Measurements from ENCODE around the gene BDH1. TPM values are rescaled to one million over a fixed set of nuclear protein-coding genes. Genes with fewer than 3 reads are reported as not detected.

The BDH1 gene
- total RNA-seq, 1 donor from 2014 or later = 40.9 TPM

DNA sequence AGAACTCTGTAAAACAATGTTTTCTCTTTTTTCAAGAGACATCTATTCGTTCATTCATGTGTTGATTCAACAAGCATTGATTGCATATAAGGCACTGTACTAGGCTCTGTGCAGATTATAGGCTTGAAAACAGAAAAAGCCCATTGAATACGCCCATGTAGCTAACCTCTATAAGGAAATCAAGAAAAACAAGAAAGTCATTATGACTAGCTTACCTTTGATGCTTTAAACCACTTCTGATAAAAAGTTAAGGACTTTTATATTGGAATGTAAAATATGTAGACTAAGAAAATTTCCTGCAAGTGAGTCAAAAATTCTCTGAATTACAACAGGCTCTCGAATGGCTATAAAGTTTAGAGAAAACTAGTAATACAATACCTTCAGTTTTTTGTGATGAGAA is 92.5 kb downstream of the BDH1 start:
- ATAC-seq (ENCODE audit: low read depth) = no peak
- Mint-ChIP-seq H3K27ac (no peak overlapping the region), H3K27me3 (peaks cover 18% of the 10 kb centered on the region), H3K36me3 (ENCODE audit: low read depth) (no peaks in the 10 kb centered on the region), H3K9me3 (no peaks in the 10 kb centered on the region), H3K4me1 (no peaks in the 10 kb centered on the region), H3K4me3 (no peak overlapping the region)
- intact Hi-C loops (cut with micrococcal nuclease) = no loop called here
- TF ChIP-seq, protein P1, sequence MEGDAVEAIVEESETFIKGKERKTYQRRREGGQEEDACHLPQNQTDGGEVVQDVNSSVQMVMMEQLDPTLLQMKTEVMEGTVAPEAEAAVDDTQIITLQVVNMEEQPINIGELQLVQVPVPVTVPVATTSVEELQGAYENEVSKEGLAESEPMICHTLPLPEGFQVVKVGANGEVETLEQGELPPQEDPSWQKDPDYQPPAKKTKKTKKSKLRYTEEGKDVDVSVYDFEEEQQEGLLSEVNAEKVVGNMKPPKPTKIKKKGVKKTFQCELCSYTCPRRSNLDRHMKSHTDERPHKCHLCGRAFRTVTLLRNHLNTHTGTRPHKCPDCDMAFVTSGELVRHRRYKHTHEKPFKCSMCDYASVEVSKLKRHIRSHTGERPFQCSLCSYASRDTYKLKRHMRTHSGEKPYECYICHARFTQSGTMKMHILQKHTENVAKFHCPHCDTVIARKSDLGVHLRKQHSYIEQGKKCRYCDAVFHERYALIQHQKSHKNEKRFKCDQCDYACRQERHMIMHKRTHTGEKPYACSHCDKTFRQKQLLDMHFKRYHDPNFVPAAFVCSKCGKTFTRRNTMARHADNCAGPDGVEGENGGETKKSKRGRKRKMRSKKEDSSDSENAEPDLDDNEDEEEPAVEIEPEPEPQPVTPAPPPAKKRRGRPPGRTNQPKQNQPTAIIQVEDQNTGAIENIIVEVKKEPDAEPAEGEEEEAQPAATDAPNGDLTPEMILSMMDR (IDR thresholded peaks at IDR 0.05) = no peak
- ChIA-PET POLR2A (interaction anchor here (0.7 kb wide), 1 partner anchor 9 kb away, joined by 3 read pairs; no protein-coding TSS in a partner anchor), CTCF (no interaction called here)
- DNase-seq = no peak

DNA sequence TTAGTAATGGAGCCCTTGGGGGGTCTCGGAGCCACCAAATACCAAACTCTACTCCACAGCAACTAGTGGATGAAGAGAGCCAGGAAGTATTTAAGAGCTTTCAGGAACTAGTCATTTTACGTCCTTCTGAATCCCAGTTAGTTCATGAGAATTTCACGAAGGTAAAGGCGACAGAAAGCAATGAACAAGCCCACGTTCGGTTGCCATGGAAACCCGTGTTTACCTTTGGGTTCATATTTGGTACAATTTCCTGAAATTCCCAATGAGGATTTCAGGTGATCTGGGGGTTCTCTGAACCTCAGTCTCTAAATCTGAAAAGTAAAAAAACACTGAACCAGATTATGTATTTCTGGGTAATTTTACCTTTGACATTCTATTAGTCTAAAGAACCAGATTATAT is 93.0 kb downstream of the BDH1 start:
- ChIA-PET POLR2A (no interaction called here), CTCF (no interaction called here)
- ATAC-seq (ENCODE audit: low read depth) (no peak), DNase-seq (no peak)
- Mint-ChIP-seq H3K36me3 (ENCODE audit: low read depth) (no peaks in the 10 kb centered on the region), H3K27me3 (peaks cover 14% of the 10 kb centered on the region), H3K4me1 (no peaks in the 10 kb centered on the region), H3K27ac (no peak overlapping the region), H3K9me3 (no peaks in the 10 kb centered on the region), H3K4me3 (no peak overlapping the region)
- TF ChIP-seq, protein P1 (IDR thresholded peaks at IDR 0.05) = no peak
- intact Hi-C loops (cut with micrococcal nuclease) = no loop called here

DNA sequence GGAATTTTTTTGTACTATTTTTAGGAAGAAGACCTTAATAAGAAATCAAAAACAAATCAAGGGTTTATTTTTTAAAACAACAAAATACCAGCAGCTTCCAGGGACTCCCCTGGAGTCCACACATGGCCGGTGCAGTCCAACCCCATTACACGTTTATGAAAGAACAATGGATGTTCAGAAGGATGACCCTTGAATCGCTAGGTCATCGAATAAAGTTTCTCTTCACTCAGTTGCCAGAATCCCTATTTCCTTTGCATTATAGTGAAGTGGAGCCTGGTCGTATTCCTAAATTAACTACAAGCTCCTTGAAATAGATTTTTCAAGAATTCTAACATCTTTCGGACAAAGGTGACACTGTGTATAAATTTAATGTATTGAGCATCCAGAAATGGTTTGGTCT is 95.1 kb downstream of the BDH1 start:
- Mint-ChIP-seq H3K4me1 (peaks cover 11% of the 10 kb centered on the region), H3K27ac (no peak overlapping the region), H3K4me3 (no peak overlapping the region), H3K36me3 (ENCODE audit: low read depth) (peaks cover 4% of the 10 kb centered on the region), H3K9me3 (no peaks in the 10 kb centered on the region), H3K27me3 (peaks cover 10% of the 10 kb centered on the region)
- ChIA-PET CTCF (no interaction called here), POLR2A (no interaction called here)
- TF ChIP-seq, protein P1 (IDR thresholded peaks at IDR 0.05) = no peak
- intact Hi-C loops (cut with micrococcal nuclease) = no loop called here
- ATAC-seq (ENCODE audit: low read depth) = no peak
- no peak for DNase-seq

DNA sequence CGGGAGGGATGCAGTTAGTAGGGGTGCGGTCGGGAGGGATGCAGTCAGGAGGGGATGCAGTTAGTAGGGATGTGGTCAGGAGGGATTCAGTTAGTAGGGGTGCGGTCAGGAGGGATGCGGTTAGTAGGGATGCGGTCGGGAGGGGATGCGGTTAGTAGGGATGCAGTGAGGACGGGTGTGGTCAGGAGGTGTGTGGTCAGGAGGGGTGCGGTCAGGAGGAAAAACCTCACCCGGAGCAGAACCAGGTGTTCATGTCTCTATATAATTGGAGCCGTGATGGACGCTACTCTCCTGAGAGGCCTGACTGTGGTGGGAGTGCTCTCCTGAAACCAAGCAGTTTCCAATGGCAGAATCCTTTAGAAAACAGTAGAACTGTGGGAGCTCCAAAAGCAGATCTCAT is 95.8 kb downstream of the BDH1 start:
- H3K4me3 Mint-ChIP-seq = no peak overlapping the region
- DNase-seq (no peak), ATAC-seq (ENCODE audit: low read depth) (no peak)
- H3K27ac Mint-ChIP-seq = no peak overlapping the region
- H3K9me3 Mint-ChIP-seq = no peaks in the 10 kb centered on the region
- peaks cover 4% of the 10 kb centered on the region for H3K36me3 Mint-ChIP-seq (ENCODE audit: low read depth)
- TF ChIP-seq, protein P1 (IDR thresholded peaks at IDR 0.05) = no peak
- ChIA-PET POLR2A (no interaction called here), CTCF (no interaction called here)
- H3K27me3 Mint-ChIP-seq = peaks cover 7% of the 10 kb centered on the region
- intact Hi-C loops (cut with micrococcal nuclease) = no loop called here
- peaks cover 14% of the 10 kb centered on the region for H3K4me1 Mint-ChIP-seq

Other genes starting within 250 kb of the BDH1 start
- 196 and 217 TPM in 2 replicates for gene RUBCN, start 180.9 kb upstream of the BDH1 start, total RNA-seq
- 78.6 and 84.2 TPM in 2 replicates for gene FYTTD1, start 193.9 kb upstream of the BDH1 start, total RNA-seq
- gene LRCH3, start 235.3 kb upstream of the BDH1 start, total RNA-seq = 94.1 and 96.1 TPM in 2 replicates

All from activated B cell treated with CpG ODN at 0.5 μM for 24 hours (primary cell).